Measurements from ENCODE around the gene DNAJC6.
"Not testable (repeated sequence)": the region's sequence is repeated elsewhere in the genome, so short reads cannot be mapped to it uniquely, and the experiment has no call there.

Gene DNAJC6

DNA sequence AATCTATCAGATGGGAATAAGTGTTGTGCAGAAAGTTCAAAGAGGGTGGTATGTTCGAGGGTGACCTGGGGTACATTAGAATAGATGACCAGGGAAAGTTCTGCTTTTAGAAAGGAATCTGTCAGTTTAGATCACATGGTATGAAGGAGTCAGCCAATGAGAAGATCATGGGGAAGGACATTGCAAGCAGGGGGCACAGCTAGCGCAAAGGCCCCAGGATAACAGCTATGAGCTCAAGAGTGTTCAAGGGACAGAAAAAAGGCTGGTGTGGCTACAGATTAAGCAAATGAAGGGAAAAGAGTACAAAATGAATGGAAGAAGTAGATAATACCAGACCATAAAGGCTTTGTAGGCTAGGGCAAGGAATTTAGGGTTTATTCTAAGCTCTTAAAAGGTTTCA, 119.7 kb downstream of the DNAJC6 start:
- no peak for DNase-seq (ENCODE audit: low read depth)

DNA sequence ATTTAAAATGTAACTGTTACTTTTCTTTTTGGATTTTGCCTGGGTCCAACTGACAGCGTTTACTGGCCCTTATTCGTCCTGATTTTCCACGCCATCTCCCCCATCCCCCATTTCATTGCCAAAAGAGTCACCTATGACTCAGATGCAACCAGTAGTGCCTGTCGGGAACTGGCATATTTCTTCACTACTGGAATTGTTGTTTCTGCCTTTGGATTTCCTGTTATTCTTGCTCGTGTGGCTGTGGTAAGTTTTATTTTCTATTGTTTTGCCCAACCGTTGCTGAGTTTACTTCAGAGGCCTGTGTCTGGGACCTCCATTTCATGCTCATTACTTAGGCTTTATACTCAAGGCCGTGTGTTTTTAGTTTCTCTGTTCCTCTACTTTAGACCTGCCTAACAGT, 120.5 kb downstream of the DNAJC6 start:
- DNase-seq (ENCODE audit: low read depth): no peak

DNA sequence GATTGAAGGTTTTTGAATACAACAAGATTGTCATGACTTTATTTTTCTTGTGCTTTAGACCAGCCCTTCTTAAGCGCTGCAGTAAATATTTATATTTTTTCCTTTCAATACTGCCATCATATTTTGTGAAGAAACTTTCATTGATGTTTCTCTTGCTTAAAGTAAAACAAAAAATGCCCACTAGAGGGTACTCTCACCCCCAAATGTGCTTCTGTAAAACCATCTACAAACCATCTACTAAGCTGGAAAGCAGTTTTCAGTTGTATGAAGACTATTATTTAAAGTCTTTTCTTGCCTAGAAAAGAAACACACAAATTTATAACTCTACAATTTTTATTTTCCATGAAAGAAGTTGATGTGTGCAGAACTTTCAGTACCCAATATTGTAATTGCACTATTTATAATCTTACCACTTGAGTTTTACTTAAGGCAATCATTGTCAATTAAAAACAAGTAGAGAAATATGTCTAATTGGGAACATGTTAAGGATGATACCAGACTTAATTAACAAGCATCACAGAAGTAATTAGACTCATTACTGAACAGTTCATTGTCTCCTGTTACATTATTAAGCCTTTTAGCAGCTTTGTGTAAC, 121.9 kb downstream of the DNAJC6 start:
- no peak for DNase-seq (ENCODE audit: low read depth)

- no peak for DNase-seq (ENCODE audit: low read depth)
These were observed 123.6 kb downstream of the DNAJC6 start for GRCh38 chr1:65432918-65433317.

GRCh38 chr1:65434255-65434654, 124.9 kb downstream of the DNAJC6 start:
- DNase-seq (ENCODE audit: low read depth): no peak

- DNase-seq (ENCODE audit: low read depth): no peak
These were observed 125.4 kb downstream of the DNAJC6 start for GRCh38 chr1:65434760-65435159.

DNA sequence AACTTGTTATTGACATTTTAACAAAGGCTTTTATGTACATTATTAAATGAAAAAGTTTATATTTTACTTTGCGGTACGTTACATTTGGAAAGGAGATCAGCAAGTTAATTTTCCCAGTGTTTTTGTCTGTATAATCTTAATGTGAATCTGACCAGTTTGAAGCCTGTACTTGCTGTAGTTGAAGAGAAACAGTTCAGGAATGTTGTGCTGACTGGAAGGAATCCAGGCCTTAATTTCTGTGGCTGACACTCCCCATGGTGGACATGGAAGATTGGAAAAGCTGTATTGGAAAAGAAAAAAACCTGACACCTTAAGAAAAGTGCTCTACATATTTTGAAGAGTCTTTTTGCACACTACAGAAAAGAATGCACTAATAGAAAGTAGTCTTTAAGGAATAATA, 126.6 kb downstream of the DNAJC6 start:
- no peak for DNase-seq (ENCODE audit: low read depth)

DNA sequence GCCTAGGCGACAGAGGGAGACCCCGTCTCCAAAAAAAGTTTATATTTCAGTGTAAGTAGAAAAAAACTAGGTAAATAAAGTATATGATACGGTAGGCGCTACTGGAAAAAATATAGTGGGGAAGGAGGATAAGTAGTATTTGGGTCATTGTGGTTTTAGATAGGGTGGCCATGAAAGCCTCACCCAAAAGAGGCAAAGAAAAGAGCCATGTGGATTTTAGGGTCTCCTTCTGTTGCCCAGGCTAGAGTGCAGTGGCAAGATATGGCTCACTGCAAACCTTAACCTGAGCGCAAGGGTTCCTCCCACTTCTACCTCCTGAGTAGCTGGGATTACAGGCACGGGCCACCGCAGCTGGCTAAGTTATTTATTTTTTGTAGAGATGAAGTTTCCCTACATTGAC, 128.3 kb downstream of the DNAJC6 start:
- no peak for DNase-seq (ENCODE audit: low read depth)

- DNase-seq (ENCODE audit: low read depth): no peak
These were observed 131.1 kb downstream of the DNAJC6 start for GRCh38 chr1:65440322-65440900.

- no peak for DNase-seq (ENCODE audit: low read depth)
These were observed 131.6 kb downstream of the DNAJC6 start for GRCh38 chr1:65440915-65441314.

DNA sequence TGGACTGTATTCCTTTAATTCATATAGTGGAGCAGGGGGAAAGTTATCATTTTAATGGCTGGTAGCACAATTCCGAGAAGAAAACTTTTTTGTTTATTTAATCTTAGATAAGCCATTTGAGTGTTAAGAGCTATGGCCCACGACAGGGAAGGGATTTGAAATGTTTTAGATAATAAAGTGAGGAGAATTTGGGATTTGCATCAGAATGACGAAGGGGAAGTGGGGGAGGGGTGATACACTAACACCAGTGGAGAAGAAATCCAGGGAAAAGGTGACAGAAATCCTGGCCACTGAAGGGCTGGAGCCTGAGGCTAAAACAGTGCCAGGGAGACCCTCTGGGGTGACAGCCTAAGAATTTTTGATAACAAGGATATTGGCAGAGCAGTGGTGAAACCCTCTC, 132.1 kb downstream of the DNAJC6 start:
- DNase-seq (ENCODE audit: low read depth): no peak

GRCh38 chr1:65442442-65442841, 133.1 kb downstream of the DNAJC6 start:
- DNase-seq (ENCODE audit: low read depth): no peak

GRCh38 chr1:65443647-65444046, 134.3 kb downstream of the DNAJC6 start:
- no peak for DNase-seq (ENCODE audit: low read depth)

GRCh38 chr1:65444128-65444640, 134.8 kb downstream of the DNAJC6 start:
- no peak for DNase-seq (ENCODE audit: low read depth)

GRCh38 chr1:65445837-65446236, 136.5 kb downstream of the DNAJC6 start:
- no peak for DNase-seq (ENCODE audit: low read depth)

DNA sequence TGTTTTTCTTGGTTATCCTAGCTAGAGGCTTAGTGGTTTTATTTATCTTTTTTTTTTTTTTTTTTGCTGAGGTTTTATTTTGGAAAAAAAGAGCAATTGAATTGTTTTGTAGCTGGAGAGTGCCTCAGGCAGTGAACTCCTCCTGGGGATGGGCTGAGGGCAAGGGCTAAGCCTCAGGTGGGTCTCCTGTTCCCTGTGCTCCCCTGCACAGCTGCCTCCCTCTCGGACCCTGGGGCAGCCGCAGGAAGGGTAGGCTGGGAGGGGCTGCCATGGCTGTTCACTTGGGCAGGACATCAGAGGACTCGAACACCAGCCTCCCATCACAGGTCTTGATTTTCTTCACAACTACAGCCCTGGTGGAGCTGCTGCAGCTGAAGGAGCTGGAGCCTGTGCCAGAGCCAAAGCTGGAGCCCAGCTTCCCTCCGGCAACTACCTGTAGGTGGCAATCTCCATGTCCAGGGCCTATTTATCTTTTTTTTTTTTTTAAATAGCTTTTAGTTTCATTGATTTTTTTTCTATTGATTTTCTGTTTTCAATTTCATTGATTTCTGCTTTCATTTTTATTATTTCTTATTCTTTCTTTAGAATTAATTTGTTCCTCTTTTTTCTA, 140.0 kb downstream of the DNAJC6 start:
- no peak for DNase-seq (ENCODE audit: low read depth)

DNA sequence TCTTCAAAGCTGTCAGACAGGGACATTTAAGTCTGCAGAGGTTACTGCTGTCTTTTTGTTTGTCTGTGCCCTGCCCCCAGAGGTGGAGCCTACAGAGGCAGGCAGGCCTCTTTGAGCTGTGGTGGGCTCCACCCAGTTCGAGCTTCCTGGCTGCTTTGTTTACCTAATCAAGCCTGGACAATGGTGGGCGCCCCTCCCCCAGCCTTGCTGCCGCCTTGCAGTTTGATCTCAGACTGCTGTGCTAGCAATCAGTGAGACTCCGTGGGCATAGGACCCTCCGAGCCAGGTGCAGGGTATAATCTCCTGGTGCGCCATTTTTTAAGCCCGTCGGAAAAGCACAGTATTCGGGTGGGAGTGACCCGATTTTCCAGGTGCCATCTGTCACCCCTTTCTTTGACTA, 146.3 kb downstream of the DNAJC6 start:
- not testable (repeated sequence) for DNase-seq (ENCODE audit: low read depth)

GRCh38 chr1:65456481-65456880, 147.1 kb downstream of the DNAJC6 start:
- no peak for DNase-seq (ENCODE audit: low read depth)

GRCh38 chr1:65457868-65458267, 148.5 kb downstream of the DNAJC6 start:
- no peak for DNase-seq (ENCODE audit: low read depth)

DNA sequence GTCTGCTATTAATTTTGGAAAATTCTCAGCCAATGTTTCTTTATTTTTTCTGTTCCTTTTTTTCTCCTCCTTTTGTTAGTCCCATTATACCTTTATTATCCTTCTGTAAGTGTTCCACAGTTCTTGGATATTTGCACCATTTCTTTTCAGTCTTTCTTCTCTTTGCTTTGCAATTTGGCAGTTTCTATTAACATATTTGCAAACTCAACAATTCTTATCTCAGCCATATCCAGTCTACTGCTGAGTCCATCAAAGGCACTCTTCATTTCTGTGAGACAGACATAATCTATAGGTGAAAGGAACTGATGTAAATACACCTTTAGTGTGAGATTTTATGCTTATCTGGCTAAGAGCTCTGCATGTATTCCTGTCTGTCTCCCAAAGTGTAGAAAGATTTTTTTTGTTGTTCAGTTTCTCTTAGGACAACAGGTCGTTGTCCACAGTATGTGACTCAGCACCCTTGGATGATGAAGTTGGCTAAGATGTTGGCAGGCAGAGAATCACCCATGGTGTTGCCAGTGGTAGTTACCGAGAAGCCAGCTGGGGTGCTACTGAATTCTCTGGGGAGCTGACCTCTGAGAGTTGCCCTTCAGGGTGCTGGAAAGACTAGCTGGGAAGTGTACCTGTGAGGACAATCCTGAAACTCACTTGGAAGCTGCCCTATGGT, 149.5 kb downstream of the DNAJC6 start:
- no peak for DNase-seq (ENCODE audit: low read depth)

GRCh38 chr1:65459397-65459768, 150.0 kb downstream of the DNAJC6 start:
- DNase-seq (ENCODE audit: low read depth): no peak

All from stimulated activated CD8-positive, alpha-beta memory T cell treated with anti-CD3 and anti-CD28 coated beads, Interleukin-7, amount 100 ng/mL, for 24 hours (primary cell).